ENCODE results near the gene GJB6.

The GJB6 gene

GRCh38 chr13:20271441-20271840, 39.3 kb upstream of the GJB6 start:
- CTCF ChIA-PET, result no interaction called here
- TF ChIP-seq KLF8 (tag by site-specific recombination; IDR thresholded peaks at IDR 0.05) (no peak), ZIC2 (tag by site-specific recombination; IDR thresholded peaks at IDR 0.05) (no peak), ZNF664 (tag by site-specific recombination; IDR thresholded peaks at IDR 0.05) (no peak), BCL6B (tag by site-specific recombination; IDR thresholded peaks at IDR 0.05) (no peak), SCRT2 (tag by site-specific recombination; IDR thresholded peaks at IDR 0.05) (no peak), YY1 (tag by site-specific recombination; IDR thresholded peaks at IDR 0.05) (no peak), ZBTB48 (tag by site-specific recombination; IDR thresholded peaks at IDR 0.05) (no peak), ZBTB49 (tag by site-specific recombination; IDR thresholded peaks at IDR 0.05; ENCODE audit: low read depth) (no peak), REST (tag by site-specific recombination; IDR thresholded peaks at IDR 0.05) (no peak), ZNF335 (tag by site-specific recombination; conservative IDR thresholded peaks at IDR 0.05) (no peak), ZNF132 (tag by site-specific recombination; IDR thresholded peaks at IDR 0.05; ENCODE audit: borderline replicate concordance) (no peak), REPIN1 (tag by site-specific recombination; IDR thresholded peaks at IDR 0.05; ENCODE audit: low read depth) (no peak), SETDB1 (IDR thresholded peaks at IDR 0.05; ENCODE audit: insufficient read length, low read length) (no peak), SP2 (tag by site-specific recombination; IDR thresholded peaks at IDR 0.05) (no peak), MEIS1 (CRISPR knock-in tag; IDR thresholded peaks at IDR 0.05; ENCODE audit: borderline replicate concordance) (no peak), ZNF660 (tag by site-specific recombination; IDR thresholded peaks at IDR 0.05) (no peak), ZNF211 (tag by site-specific recombination; IDR thresholded peaks at IDR 0.05; ENCODE audit: low read depth) (no peak), ZNF521 (tag by site-specific recombination; IDR thresholded peaks at IDR 0.05) (no peak), TSHZ1 (tag by site-specific recombination; IDR thresholded peaks at IDR 0.05; ENCODE audit: borderline replicate concordance) (no peak), ZNF112 (tag by site-specific recombination; IDR thresholded peaks at IDR 0.05) (no peak)
- H3K4me1 ChIP-seq (ENCODE audit: control insufficient read depth, insufficient read depth, low read length), result peaks cover 3% of the 10 kb centered on the region; the same call in 1 of the 2 replicates
- no peaks in the 10 kb centered on the region; a peak in 1 of 3 replicates for H3K36me3 ChIP-seq (ENCODE audit: control insufficient read depth in 2 of 2, insufficient read depth in 1 of 2, low read length in 2 of 2)
- no peaks in the 10 kb centered on the region for H3K9me3 ChIP-seq (ENCODE audit: control insufficient read depth, insufficient read depth, low read depth, low read length)
- no peak overlapping the region for H3K27ac ChIP-seq (ENCODE audit: extremely low read depth, low read depth, low read length)
- POLR2A ChIA-PET, result no interaction called here
- H3K4me3 ChIP-seq (ENCODE audit: low read depth, low read length), result no peak overlapping the region
